Measurements from ENCODE around the gene ZNRF3.

DNA sequence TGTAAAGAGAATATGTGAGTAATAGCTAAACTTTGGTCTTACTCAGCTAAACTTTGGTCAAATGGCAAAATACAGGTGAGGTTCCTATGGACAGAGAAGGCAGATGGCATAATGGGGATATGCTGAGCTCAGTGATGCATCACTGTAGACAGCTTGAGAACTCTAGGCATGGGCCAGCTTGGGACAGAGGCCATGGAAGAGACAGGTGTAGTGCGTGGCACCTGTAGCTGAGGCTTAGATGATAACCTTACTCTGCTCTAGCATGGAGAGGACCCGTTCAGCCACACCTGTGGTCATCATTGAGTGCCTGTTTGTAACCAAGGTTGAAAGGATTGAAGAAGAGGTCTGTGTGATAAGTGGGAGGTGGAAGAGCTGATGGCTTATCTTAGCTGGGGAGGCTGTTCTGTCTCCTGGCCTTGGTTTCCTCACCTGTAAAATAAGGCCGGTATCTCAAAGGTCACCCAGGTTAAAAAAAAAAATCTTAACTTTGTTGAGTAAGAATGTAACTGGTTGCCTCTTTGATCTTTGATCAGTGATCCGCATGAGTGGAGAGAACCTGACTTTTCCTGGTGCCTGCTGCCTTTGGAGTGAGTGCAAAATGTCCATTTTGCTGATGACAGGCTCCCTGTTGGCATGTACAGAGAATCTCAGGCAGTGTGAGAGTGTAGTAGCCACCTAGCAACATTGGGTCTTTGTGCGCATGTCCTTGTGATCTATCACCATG, 48.6 kb downstream of the ZNRF3 start:
- TF ChIP-seq, protein P1, sequence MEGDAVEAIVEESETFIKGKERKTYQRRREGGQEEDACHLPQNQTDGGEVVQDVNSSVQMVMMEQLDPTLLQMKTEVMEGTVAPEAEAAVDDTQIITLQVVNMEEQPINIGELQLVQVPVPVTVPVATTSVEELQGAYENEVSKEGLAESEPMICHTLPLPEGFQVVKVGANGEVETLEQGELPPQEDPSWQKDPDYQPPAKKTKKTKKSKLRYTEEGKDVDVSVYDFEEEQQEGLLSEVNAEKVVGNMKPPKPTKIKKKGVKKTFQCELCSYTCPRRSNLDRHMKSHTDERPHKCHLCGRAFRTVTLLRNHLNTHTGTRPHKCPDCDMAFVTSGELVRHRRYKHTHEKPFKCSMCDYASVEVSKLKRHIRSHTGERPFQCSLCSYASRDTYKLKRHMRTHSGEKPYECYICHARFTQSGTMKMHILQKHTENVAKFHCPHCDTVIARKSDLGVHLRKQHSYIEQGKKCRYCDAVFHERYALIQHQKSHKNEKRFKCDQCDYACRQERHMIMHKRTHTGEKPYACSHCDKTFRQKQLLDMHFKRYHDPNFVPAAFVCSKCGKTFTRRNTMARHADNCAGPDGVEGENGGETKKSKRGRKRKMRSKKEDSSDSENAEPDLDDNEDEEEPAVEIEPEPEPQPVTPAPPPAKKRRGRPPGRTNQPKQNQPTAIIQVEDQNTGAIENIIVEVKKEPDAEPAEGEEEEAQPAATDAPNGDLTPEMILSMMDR (IDR thresholded peaks at IDR 0.05) = no peak
- TF ChIP-seq POLR2A (IDR thresholded peaks at IDR 0.05) = no peak
